Liver (tissue), 9 donors: Measurements from ENCODE around the gene CCNDBP1. TPM values are rescaled to one million over a fixed set of nuclear protein-coding genes. Genes with fewer than 3 reads are reported as not detected.

Source experiments
- DNase-seq: peaks from one replicate; pipeline ENCODE4 v3.0.0-alpha.2; 2017; ENCODE audit warnings: low spot score
- H3K27ac ChIP-seq, 2 donors: one replicate each; pipeline ENCODE4 v1.7.0; 2013; ENCODE audit warnings: inconsistent platforms in 2 of 2, low read length in 2 of 2, control low read depth in 1 of 2, low read depth in 1 of 2, mild to moderate bottlenecking in 1 of 2
- H3K27me3 ChIP-seq, 4 donors: one replicate each; pipeline versions ENCODE4 v1.6.1 to v1.7.0; 2013; ENCODE audit warnings: low read length in 3 of 4, inconsistent platforms in 1 of 4, mild to moderate bottlenecking in 1 of 4, moderate library complexity in 1 of 4; ENCODE audit not compliant: control insufficient read depth in 4 of 4, insufficient read depth in 4 of 4
- H3K36me3 ChIP-seq, 4 donors: one replicate each; pipeline versions ENCODE4 v1.6.1 to v1.7.0; 2013; ENCODE audit warnings: low read length in 3 of 4, mild to moderate bottlenecking in 3 of 4, low read depth in 1 of 4, moderate library complexity in 1 of 4; ENCODE audit not compliant: control insufficient read depth in 4 of 4, insufficient read depth in 3 of 4
- H3K4me1 ChIP-seq, 4 donors: one replicate each; pipeline versions ENCODE4 v1.6.1 to v1.7.0; 2013; ENCODE audit warnings: low read length in 3 of 4, mild to moderate bottlenecking in 3 of 4, moderate library complexity in 1 of 4; ENCODE audit not compliant: control insufficient read depth in 4 of 4, insufficient read depth in 4 of 4
- H3K4me3 ChIP-seq, 3 donors: one replicate each; pipeline versions ENCODE4 v1.6.1 to v1.7.0; 2013; ENCODE audit warnings: low read length in 3 of 3, control low read depth in 1 of 3, low read depth in 1 of 3, mild to moderate bottlenecking in 1 of 3
- H3K9ac ChIP-seq, 2 donors: one replicate each; pipeline ENCODE4 v1.7.0; 2013; ENCODE audit warnings: low read length in 2 of 2, mild to moderate bottlenecking in 2 of 2, moderate library complexity in 2 of 2, control low read depth in 1 of 2, low read depth in 1 of 2
- H3K9me3 ChIP-seq, 4 donors: one replicate each; pipeline versions ENCODE4 v1.6.1 to v1.7.0; 2013; ENCODE audit warnings: low read length in 3 of 4; ENCODE audit not compliant: control insufficient read depth in 4 of 4
- EGR1 ChIP-seq, 2 donors: IDR thresholded peaks; 2 replicates each; pipeline ENCODE4 v1.6.1; 2016 to 2018; ENCODE audit warnings: antibody characterized with exemption in 2 of 2, low read depth in 2 of 2
- FOXA1 ChIP-seq: IDR thresholded peaks from 2 replicates; pipeline ENCODE4 v1.6.1; 2016; ENCODE audit warnings: antibody characterized with exemption
- FOXA2 ChIP-seq: IDR thresholded peaks from 2 replicates; pipeline ENCODE4 v1.6.1; 2016; ENCODE audit warnings: antibody characterized with exemption
- GABPA ChIP-seq, 2 donors: IDR thresholded peaks in 1 of 2; conservative IDR thresholded peaks in 1 of 2; 2 replicates each; pipeline ENCODE4 v1.6.1; 2016; ENCODE audit warnings: antibody characterized with exemption in 2 of 2, mild to moderate bottlenecking in 1 of 2, moderate library complexity in 1 of 2
- HNF4A ChIP-seq, 2 donors: conservative IDR thresholded peaks; 2 replicates each; pipeline ENCODE4 v1.6.1; 2016; ENCODE audit warnings: antibody characterized with exemption in 2 of 2, mild to moderate bottlenecking in 2 of 2
- HNF4G ChIP-seq: IDR thresholded peaks from 2 replicates; pipeline ENCODE4 v1.6.1; 2016; ENCODE audit warnings: antibody characterized with exemption
- JUND ChIP-seq, 2 donors: IDR thresholded peaks; 2 replicates each; pipeline ENCODE4 v1.6.1; 2016; ENCODE audit warnings: antibody characterized with exemption in 2 of 2
- MAX ChIP-seq: IDR thresholded peaks from 2 replicates; pipeline ENCODE4 v1.6.1; 2016; ENCODE audit warnings: antibody characterized with exemption
- NR2F2 ChIP-seq: IDR thresholded peaks from 2 replicates; pipeline ENCODE4 v1.6.1; 2016; ENCODE audit warnings: antibody characterized with exemption
- RAD21 ChIP-seq, 2 donors: IDR thresholded peaks; 2 replicates each; pipeline ENCODE4 v1.6.1; 2016; ENCODE audit warnings: antibody characterized with exemption in 2 of 2, mild to moderate bottlenecking in 2 of 2
- REST ChIP-seq: IDR thresholded peaks from 2 replicates; pipeline ENCODE4 v1.6.1; 2016; ENCODE audit warnings: antibody characterized with exemption, mild to moderate bottlenecking
- RXRA ChIP-seq, 2 donors: IDR thresholded peaks; 2 replicates each; pipeline ENCODE4 v1.6.1; 2017 to 2018; ENCODE audit warnings: antibody characterized with exemption in 2 of 2, mild to moderate bottlenecking in 1 of 2
- SP1 ChIP-seq: IDR thresholded peaks from 2 replicates; pipeline ENCODE4 v1.6.1; 2018; ENCODE audit warnings: antibody characterized with exemption, mild to moderate bottlenecking
- TAF1 ChIP-seq: conservative IDR thresholded peaks from 2 replicates; pipeline ENCODE4 v1.6.1; 2016; ENCODE audit warnings: antibody characterized with exemption, mild to moderate bottlenecking
- YY1 ChIP-seq: IDR thresholded peaks from 2 replicates; pipeline ENCODE4 v1.6.1; 2016; ENCODE audit warnings: antibody characterized with exemption, mild to moderate bottlenecking
- ZBTB33 ChIP-seq: IDR thresholded peaks from 2 replicates; pipeline ENCODE4 v1.6.1; 2016; ENCODE audit warnings: antibody characterized with exemption
- WGBS: extraction: QIAGEN DNeasy Blood & Tissue Kit; methylation state at CpG from one replicate; pipeline ENCODE4 v1.1.7; 2013; 5-methylcytosine and 5-hydroxymethylcytosine counted together
- polyA plus RNA-seq, 2 donors: library from polyadenylated mRNA; stranded (reverse) in 1 of 2; unstranded in 1 of 2; fragments of 200-250 nt in 1 of 2; fragments of >200 nt in 1 of 2; fragmentation: Nextera tagmentation in 1 of 2; extraction: Ambion mirVana in 1 of 2; gene quantifications; one replicate each; pipeline versions ENCODE4 v1.2.1 to v1.2.3, GENCODE V29; 2013 to 2015
- total RNA-seq, 2 donors: library from RNA; depleted of rRNA; stranded (reverse); fragments of >200 nt; gene quantifications; one replicate each; pipeline ENCODE4 v1.2.3, GENCODE V29; 2014
- TF ChIP-seq, protein P1 (sequence below): IDR thresholded peaks from 2 replicates; pipeline ENCODE4 v1.6.1; 2016; ENCODE audit warnings: antibody characterized with exemption
- TF ChIP-seq, protein P2 (sequence below): fragments of 150-350 bp; IDR thresholded peaks from 2 replicates; pipeline ENCODE4 v1.5.1; 2017; ENCODE audit warnings: improper control_type of control experiment, low read depth, low read length; ENCODE audit not compliant: missing input control
- donor health status: healthy.
- donor health status: healthy.
- donor health status: healthy.
- donor health status: healthy.
- donor health status: healthy.

The CCNDBP1 gene
- total and polyA plus RNA-seq, 4 donors = 21.4 to 160 (median 26.4) TPM

- Histone ChIP-seq H3K9ac (no peak overlapping the region), H3K9me3 (no peaks in the 10 kb centered on the region), H3K27me3 (no peaks in the 10 kb centered on the region), H3K27ac (no peak overlapping the region), H3K4me3 (no peak overlapping the region), H3K36me3 (peaks cover 9 to 49% (median 47%) of the 10 kb centered on the region in 4 donors), H3K4me1 (peaks cover 0 to 17% (median 11%) of the 10 kb centered on the region in 4 donors)
- no peak for TF ChIP-seq REST
- TF ChIP-seq, protein P1, sequence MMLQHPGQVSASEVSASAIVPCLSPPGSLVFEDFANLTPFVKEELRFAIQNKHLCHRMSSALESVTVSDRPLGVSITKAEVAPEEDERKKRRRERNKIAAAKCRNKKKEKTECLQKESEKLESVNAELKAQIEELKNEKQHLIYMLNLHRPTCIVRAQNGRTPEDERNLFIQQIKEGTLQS = no peak
- TF ChIP-seq TAF1 = no peak
- TF ChIP-seq YY1 = no peak
- no peak for TF ChIP-seq RXRA (IDR thresholded peaks at IDR 0.05)
- TF ChIP-seq JUND (IDR thresholded peaks at IDR 0.05) = no peak
- TF ChIP-seq SP1 = no peak
- TF ChIP-seq FOXA1 = no peak
- no peak for TF ChIP-seq RAD21 (IDR thresholded peaks at IDR 0.05)
- TF ChIP-seq, protein P2, sequence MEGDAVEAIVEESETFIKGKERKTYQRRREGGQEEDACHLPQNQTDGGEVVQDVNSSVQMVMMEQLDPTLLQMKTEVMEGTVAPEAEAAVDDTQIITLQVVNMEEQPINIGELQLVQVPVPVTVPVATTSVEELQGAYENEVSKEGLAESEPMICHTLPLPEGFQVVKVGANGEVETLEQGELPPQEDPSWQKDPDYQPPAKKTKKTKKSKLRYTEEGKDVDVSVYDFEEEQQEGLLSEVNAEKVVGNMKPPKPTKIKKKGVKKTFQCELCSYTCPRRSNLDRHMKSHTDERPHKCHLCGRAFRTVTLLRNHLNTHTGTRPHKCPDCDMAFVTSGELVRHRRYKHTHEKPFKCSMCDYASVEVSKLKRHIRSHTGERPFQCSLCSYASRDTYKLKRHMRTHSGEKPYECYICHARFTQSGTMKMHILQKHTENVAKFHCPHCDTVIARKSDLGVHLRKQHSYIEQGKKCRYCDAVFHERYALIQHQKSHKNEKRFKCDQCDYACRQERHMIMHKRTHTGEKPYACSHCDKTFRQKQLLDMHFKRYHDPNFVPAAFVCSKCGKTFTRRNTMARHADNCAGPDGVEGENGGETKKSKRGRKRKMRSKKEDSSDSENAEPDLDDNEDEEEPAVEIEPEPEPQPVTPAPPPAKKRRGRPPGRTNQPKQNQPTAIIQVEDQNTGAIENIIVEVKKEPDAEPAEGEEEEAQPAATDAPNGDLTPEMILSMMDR = no peak
- no peak for TF ChIP-seq ZBTB33
- no peak for TF ChIP-seq EGR1 (IDR thresholded peaks at IDR 0.05; ENCODE audit: low read depth in 2 of 2)
- TF ChIP-seq HNF4A (conservative IDR thresholded peaks at IDR 0.05) = no peak
- TF ChIP-seq MAX = no peak
- no peak for TF ChIP-seq FOXA2
- no peak for TF ChIP-seq HNF4G
- TF ChIP-seq NR2F2 = no peak
- DNase-seq = no peak
- WGBS = 66% methylated on average over 1 of the region's 1 CpG
These were observed 5.0 kb downstream of the CCNDBP1 start for GRCh38 chr15:43190178-43190577.

- Histone ChIP-seq H3K4me3 (no peak overlapping the region), H3K27me3 (no peaks in the 10 kb centered on the region), H3K9me3 (no peaks in the 10 kb centered on the region), H3K4me1 (peaks cover 0 to 6% (median 2%) of the 10 kb centered on the region in 4 donors), H3K27ac (no peak overlapping the region), H3K9ac (no peak overlapping the region), H3K36me3 (peaks cover 7 to 65% (median 57%) of the 10 kb centered on the region in 4 donors)
- DNase-seq = no peak
- WGBS = 94% methylated on average over 2 of the region's 2 CpGs
- TF ChIP-seq RXRA (IDR thresholded peaks at IDR 0.05) (no peak), TAF1 (no peak), REST (no peak), FOXA2 (no peak), RAD21 (IDR thresholded peaks at IDR 0.05) (no peak), FOXA1 (no peak), GABPA (IDR thresholded peaks at IDR 0.05 in 1 of 2, conservative IDR thresholded peaks at IDR 0.05 in 1 of 2) (no peak), MAX (no peak), YY1 (no peak), NR2F2 (no peak), EGR1 (IDR thresholded peaks at IDR 0.05; ENCODE audit: low read depth in 2 of 2) (no peak)
- TF ChIP-seq, protein P2 = no peak
These were observed 8.5 kb downstream of the CCNDBP1 start for GRCh38 chr15:43193710-43194109.
